Fibroblast of mammary gland (primary cell): ENCODE data around the gene ARPC3.
"Not testable (repeated sequence)": the region's sequence is repeated elsewhere in the genome, so short reads cannot be mapped to it uniquely, and the experiment has no call there.

Experiments
- DNase-seq: peaks from one replicate; pipeline ENCODE4 v3.0.0-alpha.2; 2010; ENCODE audit warnings: low read depth
- H3K4me3 ChIP-seq: 2 replicates; pipeline ENCODE4 v1.5.1; 2011; ENCODE audit warnings: low read depth, mild to moderate bottlenecking, low read length, moderate library complexity; ENCODE audit not compliant: control insufficient read depth
- CTCF ChIP-seq: conservative IDR thresholded peaks from 2 replicates; pipeline ENCODE4 v1.5.1; 2011; ENCODE audit warnings: low read depth, low read length, inconsistent platforms; ENCODE audit not compliant: control insufficient read depth, insufficient read depth

Gene ARPC3

GRCh38 chr12:110431957-110432587 is 18.1 kb downstream of the ARPC3 start:
- no peak for DNase-seq

DNA sequence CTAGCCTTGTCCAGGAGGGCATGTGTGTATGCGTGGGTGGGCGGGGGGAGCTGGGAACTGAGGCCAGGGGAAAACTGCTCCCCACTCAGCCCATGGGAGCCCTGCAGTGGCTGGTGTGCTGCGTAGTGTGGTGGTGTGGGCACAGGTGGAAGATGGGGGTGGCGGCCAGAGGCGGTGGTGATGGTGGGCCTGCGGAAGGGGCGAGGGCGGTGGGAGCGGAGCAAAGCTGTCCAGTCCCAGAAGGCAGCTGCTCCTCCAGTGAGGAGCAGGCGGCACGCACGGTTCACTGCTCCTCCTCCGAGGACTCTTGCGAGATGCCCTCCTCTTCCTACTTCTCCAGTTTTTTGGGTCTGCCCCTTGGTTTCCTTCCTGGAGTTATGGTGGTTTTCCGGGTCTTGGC is 20.5 kb downstream of the ARPC3 start:
- not testable (repeated sequence) for DNase-seq, H3K4me3 ChIP-seq

More at GRCh38 chr12:110431957-110432587, 18.1 kb downstream of the ARPC3 start:
- H3K4me3 ChIP-seq: peak overlapping the region; percentile 45
- no peak for TF ChIP-seq CTCF

DNA sequence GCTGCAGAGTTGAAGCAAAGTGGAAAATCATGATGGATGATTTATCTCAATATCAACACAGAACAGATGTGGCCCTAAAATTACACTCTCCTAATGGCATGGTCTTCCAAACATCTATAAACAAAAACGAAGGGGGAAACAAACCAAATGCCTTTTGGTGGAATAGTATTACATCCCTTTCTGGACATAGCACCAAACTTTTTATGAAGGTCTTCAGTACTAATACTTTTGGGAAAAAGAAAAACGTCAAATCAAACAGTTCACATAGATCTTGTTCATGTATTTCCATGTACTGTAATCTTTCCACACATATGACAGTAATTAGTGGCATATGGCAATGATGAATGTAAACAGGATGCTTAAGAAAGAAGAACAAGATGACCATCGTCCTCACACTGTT is 23.7 kb downstream of the ARPC3 start:
- TF ChIP-seq CTCF: no peak
- peak; percentile 58 for DNase-seq
- H3K4me3 ChIP-seq: no peak overlapping the region

DNA sequence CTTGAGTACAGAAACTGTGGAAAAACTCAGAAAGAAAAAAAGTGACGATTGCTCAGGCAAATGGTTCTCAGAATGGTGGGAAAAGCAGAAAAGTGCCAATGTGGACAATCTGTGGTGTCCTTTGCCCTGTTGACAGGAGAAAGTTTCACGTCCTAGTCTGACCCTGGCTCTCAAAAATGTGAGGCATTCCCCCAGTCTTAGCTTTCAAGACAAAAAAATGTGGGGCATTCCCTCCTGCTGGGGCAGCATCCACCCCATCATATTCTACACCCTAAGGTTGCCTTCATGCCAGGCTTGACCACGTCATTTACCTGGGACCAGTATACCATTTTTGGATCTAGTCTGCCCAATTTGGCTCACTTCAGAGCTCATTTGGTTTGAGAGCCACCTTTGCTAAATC is 25.9 kb downstream of the ARPC3 start:
- no peak for DNase-seq
- TF ChIP-seq CTCF: no peak
- no peak overlapping the region for H3K4me3 ChIP-seq

- H3K4me3 ChIP-seq: no peak overlapping the region
- no peak for DNase-seq
- TF ChIP-seq CTCF: no peak
Measured at GRCh38 chr12:110421701-110422100, 28.4 kb downstream of the ARPC3 start.

GRCh38 chr12:110421159-110421661 is 28.9 kb downstream of the ARPC3 start:
- DNase-seq: no peak
- no peak overlapping the region for H3K4me3 ChIP-seq
- no peak for TF ChIP-seq CTCF

DNA sequence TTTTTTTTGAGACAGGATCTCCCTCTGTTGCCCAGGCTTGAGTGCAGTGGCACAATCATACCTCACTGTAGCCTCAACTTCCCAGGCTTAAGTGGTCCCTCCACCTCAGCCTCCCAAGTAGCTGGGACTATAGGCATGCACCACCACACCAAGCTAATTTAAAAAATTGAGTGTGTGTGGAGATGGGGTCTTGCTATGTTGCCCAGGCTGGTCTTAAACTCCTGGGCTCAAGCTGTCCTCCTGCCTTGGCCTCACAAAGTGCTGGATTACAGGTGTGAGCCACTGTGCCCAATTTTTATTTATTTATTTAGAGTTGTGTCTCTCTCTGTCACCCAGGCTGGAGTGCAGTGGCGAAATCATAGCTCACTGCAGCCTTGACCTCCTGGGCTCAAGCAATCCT is 29.5 kb downstream of the ARPC3 start:
- not testable (repeated sequence) for DNase-seq, H3K4me3 ChIP-seq

- H3K4me3 ChIP-seq, DNase-seq: not testable (repeated sequence)
Measured at GRCh38 chr12:110417113-110417512, 33.0 kb downstream of the ARPC3 start.

- not testable (repeated sequence) for DNase-seq, H3K4me3 ChIP-seq
Measured at GRCh38 chr12:110410086-110410485, 40.1 kb downstream of the ARPC3 start.

- H3K4me3 ChIP-seq, DNase-seq: not testable (repeated sequence)
Measured at GRCh38 chr12:110405126-110405662, 44.9 kb downstream of the ARPC3 start.
